Endodermal cell (in vitro differentiated cells): ENCODE results near the gene IFNAR2. TPM values are rescaled to one million over a fixed set of nuclear protein-coding genes. Genes with fewer than 3 reads are reported as not detected.
A peak's percentile ranks its signal among the peaks of the same experiment; 100 is the strongest.
"Not testable (repeated sequence)": the region's sequence is repeated elsewhere in the genome, so short reads cannot be mapped to it uniquely, and the experiment has no call there.

Source experiments
- DNase-seq: peaks from one replicate; pipeline ENCODE4 v3.0.0-alpha.2; 2017
- H3K27ac ChIP-seq: 2 replicates; pipeline ENCODE4 v1.5.1; 2013; ENCODE audit warnings: mild to moderate bottlenecking, low read depth, low read length, moderate library complexity
- H3K27me3 ChIP-seq: 2 replicates; pipeline ENCODE4 v1.6.1; 2013; ENCODE audit warnings: mild to moderate bottlenecking, low read length, moderate library complexity; ENCODE audit not compliant: insufficient read depth, control insufficient read depth, poor library complexity, severe bottlenecking
- H3K36me3 ChIP-seq: 2 replicates; pipeline ENCODE4 v1.7.0; 2013; ENCODE audit warnings: mild to moderate bottlenecking, low read length, moderate library complexity; ENCODE audit not compliant: control insufficient read depth, insufficient read depth
- H3K4me1 ChIP-seq: one replicate; pipeline ENCODE4 v1.7.0; 2013; ENCODE audit warnings: low read length; ENCODE audit not compliant: control insufficient read depth, insufficient read depth
- H3K4me3 ChIP-seq: 2 replicates; pipeline ENCODE4 v1.5.1; 2013; ENCODE audit warnings: mild to moderate bottlenecking, low read length, moderate library complexity
- H3K9ac ChIP-seq: 2 replicates; pipeline ENCODE4 v1.6.1; 2013; ENCODE audit warnings: mild to moderate bottlenecking, low read length, moderate library complexity; ENCODE audit not compliant: poor library complexity, severe bottlenecking; ENCODE audit errors: extremely low read depth
- H3K9me3 ChIP-seq: 2 replicates; pipeline ENCODE4 v1.6.1; 2013; ENCODE audit warnings: mild to moderate bottlenecking, low read length, moderate library complexity; ENCODE audit not compliant: control insufficient read depth
- H3K27ac Mint-ChIP-seq: 2 replicates; pipeline ENCODE4 v1.8.0; 2020; ENCODE audit warnings: mixed read lengths
- H3K27me3 Mint-ChIP-seq: 2 replicates; pipeline ENCODE4 v1.8.0; 2021; ENCODE audit warnings: mild to moderate bottlenecking, mixed read lengths; ENCODE audit not compliant: insufficient read depth
- H3K36me3 Mint-ChIP-seq: 2 replicates; pipeline ENCODE4 v1.8.0; 2020; ENCODE audit warnings: low read depth, mixed read lengths
- H3K4me1 Mint-ChIP-seq: 2 replicates; pipeline ENCODE4 v1.8.0; 2020; ENCODE audit warnings: mixed read lengths
- H3K4me3 Mint-ChIP-seq: 2 replicates; pipeline ENCODE4 v1.8.0; 2020; ENCODE audit warnings: mild to moderate bottlenecking, moderate library complexity, mixed read lengths
- H3K9me3 Mint-ChIP-seq: 2 replicates; pipeline ENCODE4 v1.8.0; 2020; ENCODE audit warnings: mild to moderate bottlenecking, mixed read lengths
- CTCF ChIP-seq: fragments of 200-600 bp; sonication (generic); conservative IDR thresholded peaks from 2 replicates; pipeline ENCODE4 v1.5.0; 2021; ENCODE audit warnings: antibody characterized with exemption, mild to moderate bottlenecking
- WGBS, 2 experiments: methylation state at CpG; one replicate each; pipeline versions ENCODE4 v1.1.5 to v1.1.7; 2013; ENCODE audit warnings: missing lambda C conversion rate in 2 of 2, mixed read lengths in 1 of 2; ENCODE audit not compliant: insufficient coverage in 1 of 2, insufficient read length in 1 of 2; 5-methylcytosine and 5-hydroxymethylcytosine counted together
- total RNA-seq, 2 donors: library from RNA; stranded (reverse); fragmentation: NEBNext Ultra II Directional in 1 of 2; extraction: Animal tissue kit (Norgen Biotek cat#: 25700) in 1 of 2; gene quantifications; 2 replicates in 1 of 2; 3 replicates in 1 of 2; pipeline ENCODE4 v1.2.1, GENCODE V29; 2021

IFNAR2 gene
- total RNA-seq, 2 donors from 2014 or later: 14.1 to 27.7 TPM

GRCh38 chr21:33249331-33250002, 19.7 kb downstream of the IFNAR2 start:
- no peaks in the 10 kb centered on the region for H3K9me3 Mint-ChIP-seq
- Histone ChIP-seq H3K4me3 (no peak overlapping the region), H3K27ac (no peak overlapping the region), H3K4me1 (no peaks in the 10 kb centered on the region), H3K9ac (no peak overlapping the region), H3K9me3 (no peaks in the 10 kb centered on the region), H3K27me3 (no peaks in the 10 kb centered on the region), H3K36me3 (peaks cover 72% of the 10 kb centered on the region)
- H3K27me3 Mint-ChIP-seq: no peaks in the 10 kb centered on the region
- peaks cover 9% of the 10 kb centered on the region for H3K4me1 Mint-ChIP-seq
- no peak overlapping the region for H3K27ac Mint-ChIP-seq
- DNase-seq: no peak
- TF ChIP-seq CTCF: no peak
- H3K4me3 Mint-ChIP-seq: no peak overlapping the region
- H3K36me3 Mint-ChIP-seq: peaks cover 70% of the 10 kb centered on the region
- 94 to 95% methylated on average over 6 of the region's 7 CpGs for WGBS, 2 experiments

- no peak overlapping the region for H3K27ac ChIP-seq
- TF ChIP-seq CTCF: no peak
- no peak overlapping the region for H3K9ac ChIP-seq
- H3K4me3 ChIP-seq: no peak overlapping the region
- no peaks in the 10 kb centered on the region for H3K9me3 ChIP-seq
- H3K27me3 Mint-ChIP-seq: no peaks in the 10 kb centered on the region
- H3K9me3 Mint-ChIP-seq: no peaks in the 10 kb centered on the region
- peaks cover 71% of the 10 kb centered on the region for H3K36me3 ChIP-seq
- H3K4me1 Mint-ChIP-seq: peaks cover 9% of the 10 kb centered on the region
- H3K27ac Mint-ChIP-seq: no peak overlapping the region
- H3K27me3 ChIP-seq: no peaks in the 10 kb centered on the region
- DNase-seq: no peak
- H3K36me3 Mint-ChIP-seq: peaks cover 72% of the 10 kb centered on the region
- 90 to 93% methylated on average over 2 of the region's 2 CpGs for WGBS, 2 experiments
- no peaks in the 10 kb centered on the region for H3K4me1 ChIP-seq
- no peak overlapping the region for H3K4me3 Mint-ChIP-seq
Measured at GRCh38 chr21:33251119-33251518, 21.4 kb downstream of the IFNAR2 start.

- not testable (repeated sequence) for H3K4me3 ChIP-seq, DNase-seq, H3K27me3 ChIP-seq, H3K4me3 Mint-ChIP-seq, H3K27ac Mint-ChIP-seq, H3K9me3 Mint-ChIP-seq, H3K4me1 Mint-ChIP-seq, H3K27ac ChIP-seq, H3K4me1 ChIP-seq, H3K27me3 Mint-ChIP-seq, H3K9ac ChIP-seq, H3K9me3 ChIP-seq
- peaks cover 66% of the 10 kb centered on the region for H3K36me3 ChIP-seq
- peaks cover 73% of the 10 kb centered on the region for H3K36me3 Mint-ChIP-seq
- WGBS, 2 experiments: 90 to 95% methylated on average over 4 to 6 of the region's 6 CpGs
Measured at GRCh38 chr21:33253382-33253781, 23.6 kb downstream of the IFNAR2 start.

- Histone ChIP-seq H3K4me3 (no peak overlapping the region), H3K9me3 (peaks cover 8% of the 10 kb centered on the region), H3K9ac (no peak overlapping the region), H3K4me1 (no peaks in the 10 kb centered on the region), H3K36me3 (peaks cover 58% of the 10 kb centered on the region), H3K27me3 (no peaks in the 10 kb centered on the region), H3K27ac (no peak overlapping the region)
- no peak for TF ChIP-seq CTCF
- Mint-ChIP-seq H3K27me3 (no peaks in the 10 kb centered on the region), H3K9me3 (peaks cover 13% of the 10 kb centered on the region), H3K27ac (no peak overlapping the region), H3K4me1 (peaks cover 9% of the 10 kb centered on the region), H3K36me3 (peaks cover 70% of the 10 kb centered on the region), H3K4me3 (no peak overlapping the region)
- 95 to 96% methylated on average over 5 of the region's 5 CpGs for WGBS, 2 experiments
- DNase-seq: peak; percentile 19
Measured at GRCh38 chr21:33254766-33255165, 25.0 kb downstream of the IFNAR2 start.
